ENCODE data around the gene PIEZO2.
"Not testable (repeated sequence)": the region's sequence is repeated elsewhere in the genome, so short reads cannot be mapped to it uniquely, and the experiment has no call there.

Gene PIEZO2

DNA sequence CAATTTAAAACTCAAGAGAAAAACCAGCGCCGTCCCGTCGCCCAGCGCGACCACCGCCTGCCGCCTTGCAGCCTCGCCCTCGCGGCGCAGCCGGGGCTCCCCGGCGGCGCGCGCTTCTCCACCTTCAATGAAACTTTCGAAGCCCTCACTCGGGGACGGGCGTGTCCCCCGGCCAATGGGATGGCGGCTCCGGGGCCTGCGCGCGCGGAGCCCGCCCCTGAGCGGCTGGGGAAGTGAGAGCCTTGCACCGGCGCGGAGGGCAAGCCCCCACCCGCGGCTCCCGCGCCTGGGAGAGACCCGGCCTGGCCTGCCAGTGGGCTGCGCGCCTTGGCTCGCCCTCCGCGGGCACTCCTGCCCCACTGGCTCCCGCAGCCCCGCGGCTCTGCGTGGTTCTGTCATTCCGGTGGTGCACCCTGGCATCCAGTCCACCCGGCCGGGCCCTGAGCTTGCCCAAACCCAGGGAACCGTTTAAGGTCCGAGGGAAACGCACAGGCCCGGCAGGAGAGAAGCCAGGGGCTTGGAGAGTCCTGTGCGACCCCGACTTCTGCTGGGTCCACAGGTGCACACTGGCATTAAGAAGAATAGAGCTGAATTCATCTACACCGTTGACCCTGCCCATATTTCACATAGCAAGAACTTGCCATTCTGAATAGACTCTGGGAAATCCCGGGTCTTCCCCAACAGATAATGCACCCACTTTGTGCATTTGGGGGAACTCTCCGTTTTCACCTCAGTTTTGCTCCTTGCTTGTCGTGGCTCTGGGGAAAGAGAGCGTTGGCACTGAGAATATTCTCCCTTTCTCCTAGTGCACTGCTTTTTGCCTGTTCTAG, at the start of gene PIEZO2:
TSS of gene PIEZO2 (minus strand) at position 129 of the 830 bp plus-strand sequence. CDS start 981 bp downstream, outside the sequence.
- no peak for DNase-seq (ENCODE audit: low spot score)

DNA sequence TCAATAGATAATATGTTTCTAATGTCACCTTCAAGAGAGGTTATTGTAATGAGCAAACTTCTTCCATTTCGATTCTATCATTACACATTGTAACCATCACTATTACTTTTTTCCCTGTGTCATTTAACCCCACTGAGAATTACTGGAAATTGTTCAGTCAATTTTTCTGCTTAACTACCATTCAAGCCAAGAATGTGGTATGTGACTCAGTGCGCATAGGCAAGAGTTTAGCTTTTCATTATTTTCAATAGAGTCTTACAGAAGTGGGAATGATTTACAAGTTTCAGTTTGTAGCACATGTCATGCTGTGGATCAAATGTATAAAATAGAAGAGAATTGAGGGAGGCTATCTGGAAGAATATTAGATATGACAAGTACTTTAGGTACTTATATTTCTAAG, 34.3 kb upstream of the PIEZO2 start:
- DNase-seq (ENCODE audit: low spot score), result no peak

DNA sequence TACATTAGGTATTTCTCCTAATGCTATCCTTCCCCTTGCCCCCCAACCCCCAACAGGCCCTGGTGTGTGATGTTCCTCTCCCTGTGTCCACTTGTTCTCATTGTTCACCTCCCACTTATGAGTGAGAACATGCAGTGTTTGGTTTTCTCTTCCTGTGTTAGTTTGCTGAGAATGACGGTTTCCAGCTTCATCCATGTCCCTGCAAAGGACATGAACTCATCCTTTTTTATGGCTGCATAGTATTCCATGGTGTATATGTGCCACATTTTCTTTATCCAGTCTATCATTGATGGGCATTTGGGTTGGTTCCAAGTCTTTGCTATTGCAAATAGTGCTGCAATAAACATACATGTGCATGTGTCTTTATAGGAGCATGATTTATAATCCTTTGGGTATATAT, 32.3 kb upstream of the PIEZO2 start:
- not testable (repeated sequence) for DNase-seq (ENCODE audit: low spot score)

DNA sequence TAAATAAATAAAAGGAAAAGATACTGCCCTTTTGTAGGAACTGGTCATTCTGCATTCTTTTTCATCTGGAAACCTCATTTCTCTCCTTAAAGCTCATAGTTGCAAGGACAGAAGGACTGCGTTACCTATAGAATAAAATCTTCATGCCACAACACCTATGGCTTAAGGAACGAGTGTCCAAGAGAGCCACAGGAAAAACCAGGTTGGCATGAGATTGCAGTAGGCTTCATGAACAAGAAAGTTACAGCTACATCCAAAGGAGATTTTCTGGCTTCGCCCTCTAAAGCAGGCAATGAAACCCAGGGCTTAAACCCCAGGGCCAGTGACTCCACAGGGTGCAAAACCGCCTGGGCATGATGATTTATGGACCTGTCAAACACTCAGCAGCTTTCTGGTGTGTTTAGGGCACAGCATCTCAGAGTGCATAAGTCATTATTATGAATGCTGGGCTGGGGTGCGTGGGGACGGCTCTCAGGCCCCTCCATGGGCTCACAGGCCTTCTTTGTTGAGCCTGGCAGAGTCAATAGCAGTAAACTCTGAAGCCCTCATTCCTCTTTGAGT, 30.7 kb upstream of the PIEZO2 start:
- DNase-seq (ENCODE audit: low spot score), result no peak

DNA sequence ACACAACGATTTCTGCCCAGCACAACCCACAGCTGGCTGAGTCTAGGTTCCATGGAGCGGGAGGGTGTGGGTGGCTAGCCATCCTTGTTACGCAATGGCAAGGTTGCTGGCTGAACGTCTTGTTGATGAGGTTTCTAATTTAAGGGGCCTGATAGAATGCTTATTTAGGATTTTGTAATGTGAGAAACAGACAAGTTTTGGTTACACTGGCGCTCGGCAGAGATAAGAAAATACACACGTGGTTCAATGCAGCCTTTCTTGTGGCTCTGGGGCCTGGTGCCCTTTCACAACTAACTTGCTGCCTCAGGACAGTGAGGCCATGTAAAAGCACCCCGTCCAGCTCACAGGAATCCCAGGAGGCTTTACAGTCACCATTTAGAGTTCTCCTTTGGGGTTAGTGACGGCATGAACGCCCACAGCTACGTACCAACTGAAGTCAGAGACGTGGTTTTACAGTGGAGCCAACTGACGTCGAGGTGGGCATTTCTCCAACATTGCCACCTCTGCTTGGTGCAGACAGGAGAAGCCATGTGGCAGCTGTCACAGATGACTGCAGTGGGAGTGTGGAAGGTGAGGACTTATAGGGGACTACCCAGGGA, 29.7 kb upstream of the PIEZO2 start:
- no peak for DNase-seq (ENCODE audit: low spot score)

DNA sequence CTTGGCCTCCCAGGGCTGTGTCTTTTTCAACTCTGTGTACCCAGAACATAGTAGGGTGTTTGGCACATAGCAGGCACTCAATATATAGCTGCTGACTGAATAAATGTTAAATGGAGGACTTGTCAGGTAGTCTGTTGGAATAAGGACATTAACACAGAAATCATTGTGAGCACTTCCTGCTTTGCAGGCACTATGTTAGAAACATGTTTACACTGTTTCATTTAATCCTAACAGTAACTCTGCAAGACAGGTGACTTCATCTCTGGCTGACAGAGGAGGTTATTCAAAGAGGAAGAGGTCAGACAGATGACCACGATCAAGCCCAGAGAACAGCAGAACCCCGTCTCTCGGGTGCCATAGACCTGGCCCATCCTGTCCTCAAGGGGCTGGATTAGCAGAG, 28.0 kb upstream of the PIEZO2 start:
- no peak for DNase-seq (ENCODE audit: low spot score)

DNA sequence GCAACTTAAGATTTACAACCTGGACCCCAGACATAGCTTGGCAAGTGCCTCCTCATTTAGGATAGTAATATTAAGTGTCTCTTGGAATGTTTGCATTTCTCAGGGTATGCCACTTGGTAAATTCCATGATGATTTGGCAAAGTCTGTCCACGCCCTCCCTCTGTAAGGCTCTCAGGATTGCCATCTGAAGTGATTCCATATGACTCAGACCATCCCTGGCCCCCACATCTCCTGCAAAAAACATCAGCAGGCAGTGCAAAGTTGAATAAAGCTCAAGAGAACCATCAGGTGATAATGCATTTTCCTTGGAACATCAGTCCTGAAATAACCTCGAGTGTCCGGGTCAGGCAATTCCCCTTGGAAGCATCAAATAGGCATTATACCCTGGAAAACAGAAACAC, 27.1 kb upstream of the PIEZO2 start:
- no peak for DNase-seq (ENCODE audit: low spot score)

DNA sequence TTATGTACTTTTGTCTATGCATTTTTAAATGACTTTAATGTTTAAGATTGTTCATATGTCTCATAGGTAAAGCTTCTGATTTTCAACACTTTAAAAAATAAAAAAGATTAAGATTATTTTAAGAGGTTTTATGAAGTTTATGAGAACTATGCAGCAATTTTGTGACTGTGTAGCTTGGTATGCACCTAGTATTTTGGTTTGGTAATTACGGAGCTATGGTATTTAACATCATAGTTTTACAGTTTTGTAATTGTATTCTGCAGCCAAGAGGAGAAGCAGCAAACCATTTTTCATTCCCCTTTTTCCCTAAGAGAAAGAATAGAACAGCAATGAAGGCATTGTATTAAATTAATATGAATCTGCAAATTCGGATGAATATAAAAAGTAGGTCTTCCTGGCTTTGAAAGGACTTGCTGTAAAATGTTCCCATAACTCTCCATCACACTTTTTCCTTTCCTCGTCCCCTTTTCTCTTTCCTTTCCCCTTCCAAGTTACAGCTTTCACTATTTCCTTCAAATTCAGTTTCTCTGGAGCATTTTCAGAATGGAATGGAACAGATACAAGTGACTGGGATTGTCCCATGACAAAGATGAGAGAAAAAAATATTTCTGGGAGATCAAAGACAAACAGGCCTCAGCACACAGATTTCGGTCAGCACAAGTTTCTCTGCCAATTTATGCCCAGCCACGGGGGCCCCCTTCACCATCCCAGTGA, 26.1 kb upstream of the PIEZO2 start:
- DNase-seq (ENCODE audit: low spot score), result no peak

DNA sequence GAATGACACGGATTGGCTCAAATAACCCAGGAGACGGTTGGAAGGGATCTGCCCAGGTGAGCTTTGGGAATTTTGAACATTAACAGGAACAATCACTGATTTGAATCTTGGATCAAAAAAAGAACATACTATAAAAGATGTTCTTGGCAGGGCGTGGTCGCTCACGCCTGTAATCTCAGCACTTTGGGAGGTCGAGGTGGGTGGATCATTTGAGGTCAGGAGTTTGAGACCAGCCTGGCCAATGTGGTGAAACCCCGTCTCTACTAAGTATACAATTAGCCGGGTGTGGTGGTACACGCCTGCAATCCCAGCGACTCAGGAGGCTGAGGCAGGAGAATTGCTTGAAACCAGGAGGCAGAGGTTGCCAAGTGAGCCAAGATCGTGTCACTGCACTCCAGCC, 24.8 kb upstream of the PIEZO2 start:
- not testable (repeated sequence) for DNase-seq (ENCODE audit: low spot score)

DNA sequence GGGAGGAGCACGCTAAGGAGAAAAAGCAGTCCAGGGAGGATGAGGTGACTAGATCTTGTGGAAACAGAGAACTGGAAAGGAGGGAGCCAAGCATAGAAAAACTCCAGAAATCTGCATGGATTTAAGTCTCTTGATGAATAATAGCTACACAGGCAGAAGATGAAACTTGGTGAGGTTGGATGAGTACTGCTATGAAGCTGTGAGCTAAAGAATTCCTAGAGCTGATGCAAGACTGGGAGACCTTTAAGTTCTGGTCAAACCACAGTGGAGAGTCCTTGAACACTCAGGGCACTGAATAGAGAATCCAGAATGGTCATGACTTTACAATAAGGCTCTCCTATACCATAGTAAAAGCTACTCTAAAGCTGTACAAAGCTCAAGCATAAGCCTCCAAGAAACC, 18.4 kb upstream of the PIEZO2 start:
- DNase-seq (ENCODE audit: low spot score), result no peak

DNA sequence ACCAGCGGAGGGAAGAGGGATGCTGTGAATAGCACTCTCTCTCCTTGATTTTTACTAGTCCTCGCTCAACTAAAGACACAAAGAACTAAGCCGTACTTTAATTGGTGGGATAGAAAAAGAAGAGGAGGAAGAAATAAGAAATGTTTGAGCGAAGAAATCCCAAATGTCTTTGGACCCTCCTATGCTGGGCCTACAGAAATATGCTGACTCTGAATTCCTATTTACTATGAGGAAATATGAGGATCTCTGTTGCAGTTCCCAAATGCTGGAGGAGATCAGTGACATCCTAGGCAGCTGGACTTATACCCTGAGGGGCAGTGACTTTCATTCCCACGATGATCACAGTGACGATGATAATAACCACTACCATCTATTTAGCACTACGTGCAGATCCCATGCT, 16.6 kb upstream of the PIEZO2 start:
- no peak for DNase-seq (ENCODE audit: low spot score)

DNA sequence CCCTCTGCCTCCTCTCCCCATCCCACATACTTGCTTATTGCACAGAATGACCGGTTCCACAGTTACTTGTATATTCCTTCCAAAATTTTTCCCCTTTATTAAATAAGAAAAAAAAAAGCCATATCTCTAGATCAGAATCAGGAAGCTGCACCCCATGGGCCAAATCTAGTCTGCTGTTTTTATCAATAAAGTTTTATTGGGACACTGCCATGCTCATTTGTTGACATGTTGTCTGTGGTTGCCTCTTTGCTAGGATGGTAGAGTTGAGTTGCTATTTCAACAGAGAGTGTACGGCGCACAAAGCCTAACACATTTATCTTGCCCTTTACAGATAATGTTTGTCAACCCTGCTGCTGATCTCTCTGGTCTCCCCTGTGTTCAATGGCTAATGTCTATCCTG, 15.8 kb upstream of the PIEZO2 start:
- no peak for DNase-seq (ENCODE audit: low spot score)

DNA sequence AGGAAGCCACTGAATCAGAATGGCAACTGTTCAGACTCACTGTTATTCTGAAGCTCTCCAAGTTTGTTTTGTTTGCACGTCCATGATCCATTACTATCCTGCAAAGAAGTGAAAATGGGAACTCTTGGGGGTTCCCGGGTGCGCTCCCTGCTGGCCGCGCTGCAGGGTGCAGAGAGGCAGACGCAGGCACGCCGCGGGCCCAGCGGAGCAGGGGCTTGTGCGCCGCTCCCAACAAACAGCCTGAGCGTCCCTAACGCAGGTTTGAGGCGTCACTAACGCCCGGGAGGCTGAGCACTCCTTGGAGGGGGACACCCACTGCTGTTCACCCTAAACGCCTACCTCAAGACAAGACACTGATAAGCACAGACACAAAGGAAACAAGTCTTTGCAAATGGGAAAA, 14.3 kb upstream of the PIEZO2 start:
- DNase-seq (ENCODE audit: low spot score), result no peak

DNA sequence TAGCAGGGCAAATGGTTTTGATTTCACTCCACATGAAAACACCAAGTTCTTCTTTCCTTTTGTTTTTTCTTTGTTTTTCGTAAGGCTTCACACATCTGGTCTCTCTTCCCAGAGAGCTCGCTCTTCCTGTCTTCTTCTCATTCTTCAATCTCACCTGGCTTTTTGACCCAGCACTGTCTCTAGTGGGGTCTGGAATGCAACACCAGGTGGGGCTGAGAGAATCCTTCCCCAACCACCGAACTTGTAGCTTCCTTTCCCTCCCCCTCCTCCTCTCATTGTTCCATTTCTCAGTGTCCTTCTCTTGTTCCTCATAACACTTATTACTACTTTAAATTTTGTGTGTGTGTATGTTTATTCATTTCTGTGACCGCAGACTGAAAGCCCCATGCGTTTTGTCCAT, 13.5 kb upstream of the PIEZO2 start:
- no peak for DNase-seq (ENCODE audit: low spot score)

DNA sequence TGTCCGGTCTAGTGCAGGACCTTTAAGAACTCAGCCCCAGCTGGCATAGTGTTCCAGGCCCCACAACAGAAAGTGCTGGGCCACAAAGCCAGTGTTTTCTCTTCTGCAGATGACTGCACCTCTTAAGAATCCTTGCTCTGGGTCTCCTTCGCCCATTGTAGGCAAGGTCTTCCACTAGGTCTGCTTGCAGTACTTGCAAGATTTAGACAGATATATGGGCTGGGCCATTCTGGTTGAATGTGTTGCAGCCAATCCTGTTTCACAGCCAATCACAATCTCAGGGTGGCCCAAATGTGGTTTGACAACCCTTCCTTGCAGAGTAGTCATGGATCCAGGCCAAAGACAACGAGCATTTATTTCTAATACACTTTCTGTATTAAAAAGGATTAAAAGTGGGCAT, 13.1 kb upstream of the PIEZO2 start:
- no peak for DNase-seq (ENCODE audit: low spot score)

DNA sequence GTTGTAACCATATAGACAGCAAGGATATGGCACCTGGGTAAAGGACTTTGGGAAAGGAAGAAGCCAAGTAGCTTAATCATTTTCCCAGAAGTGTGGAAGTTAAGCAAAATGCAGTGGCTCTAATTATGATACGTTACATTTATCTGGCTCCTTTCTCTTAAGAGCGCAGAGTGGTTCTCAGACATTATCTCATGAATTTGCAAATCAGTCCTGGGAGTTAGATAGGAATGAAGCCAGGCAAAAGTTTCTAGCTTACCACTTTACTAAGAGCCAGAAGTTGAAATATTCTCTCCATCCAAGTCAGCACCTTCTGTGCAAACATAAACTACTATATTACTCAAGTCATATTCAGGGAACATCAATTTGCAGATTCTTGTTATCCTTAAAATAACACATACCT, 10.9 kb upstream of the PIEZO2 start:
- DNase-seq (ENCODE audit: low spot score), result no peak

DNA sequence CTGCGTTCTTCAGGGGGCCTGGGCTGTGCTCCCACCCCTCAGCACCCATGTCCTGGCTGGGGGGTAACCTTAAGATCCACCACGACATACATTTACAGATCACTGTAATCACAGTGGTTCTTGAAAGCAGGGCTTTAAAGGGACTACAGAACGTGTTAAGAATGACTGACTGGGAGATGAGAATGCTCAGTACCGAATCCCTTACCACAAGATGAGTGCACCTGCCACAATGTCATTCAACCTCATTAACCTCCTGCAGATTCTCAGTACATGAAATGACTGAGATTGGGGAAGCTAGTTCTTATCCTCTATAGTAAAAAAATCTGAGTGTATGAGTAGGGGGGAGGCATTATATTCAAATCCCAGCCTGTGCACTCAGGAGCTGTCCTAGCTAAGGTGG, 10.5 kb upstream of the PIEZO2 start:
- no peak for DNase-seq (ENCODE audit: low spot score)

DNA sequence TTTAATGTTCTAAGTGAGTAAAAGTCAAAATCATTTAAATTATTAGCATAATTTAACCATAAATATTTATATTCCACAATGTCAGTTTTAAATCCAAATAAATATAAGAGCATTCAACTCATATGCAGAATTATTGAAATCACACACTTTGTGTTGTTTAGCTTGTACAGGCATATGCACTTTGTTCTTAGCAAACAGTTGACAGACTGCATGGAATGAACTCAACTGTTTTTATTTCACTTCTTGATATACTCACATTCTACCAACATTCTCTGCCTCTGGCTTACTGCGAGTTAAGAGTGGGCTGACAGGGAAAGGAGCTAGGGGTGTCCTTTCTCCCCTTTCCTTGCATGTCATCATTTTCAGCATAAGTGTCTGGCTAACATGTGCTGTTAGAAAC, 7.6 kb upstream of the PIEZO2 start:
- DNase-seq (ENCODE audit: low spot score), result no peak

DNA sequence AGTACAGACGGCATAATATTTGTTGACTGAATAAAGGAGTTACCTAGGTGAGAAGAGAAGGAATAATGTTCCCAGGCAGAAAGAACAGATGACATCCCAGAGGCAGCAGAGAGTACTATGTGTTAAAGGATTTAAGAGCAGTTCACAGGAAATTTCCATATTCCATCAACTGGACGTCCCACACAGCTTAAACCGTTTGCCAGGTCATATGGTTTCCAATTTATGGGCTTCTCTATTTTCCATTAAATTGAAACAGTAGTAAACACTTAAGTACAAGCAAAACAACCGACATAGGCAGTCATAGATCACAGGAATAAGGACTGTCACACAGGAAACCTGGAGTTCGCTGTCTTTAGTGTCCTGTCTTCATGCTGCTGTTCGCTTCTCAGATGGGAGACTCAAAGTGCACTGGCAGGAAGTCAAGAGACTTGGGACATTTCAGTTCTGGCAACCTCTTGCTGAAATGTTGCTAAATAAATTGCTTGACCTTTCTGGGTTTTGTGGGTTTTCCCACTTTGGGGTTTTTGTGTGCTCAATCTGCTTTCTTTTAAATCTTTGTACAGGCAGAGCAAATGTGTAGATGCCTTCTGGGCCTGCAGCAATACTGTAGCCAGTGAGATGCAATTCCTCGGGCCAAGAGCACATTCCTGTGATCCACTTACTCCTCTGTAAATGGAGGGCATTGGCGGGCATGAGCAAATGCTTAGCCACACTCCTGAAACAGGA, 5.8 kb upstream of the PIEZO2 start:
- DNase-seq (ENCODE audit: low spot score), result no peak

DNA sequence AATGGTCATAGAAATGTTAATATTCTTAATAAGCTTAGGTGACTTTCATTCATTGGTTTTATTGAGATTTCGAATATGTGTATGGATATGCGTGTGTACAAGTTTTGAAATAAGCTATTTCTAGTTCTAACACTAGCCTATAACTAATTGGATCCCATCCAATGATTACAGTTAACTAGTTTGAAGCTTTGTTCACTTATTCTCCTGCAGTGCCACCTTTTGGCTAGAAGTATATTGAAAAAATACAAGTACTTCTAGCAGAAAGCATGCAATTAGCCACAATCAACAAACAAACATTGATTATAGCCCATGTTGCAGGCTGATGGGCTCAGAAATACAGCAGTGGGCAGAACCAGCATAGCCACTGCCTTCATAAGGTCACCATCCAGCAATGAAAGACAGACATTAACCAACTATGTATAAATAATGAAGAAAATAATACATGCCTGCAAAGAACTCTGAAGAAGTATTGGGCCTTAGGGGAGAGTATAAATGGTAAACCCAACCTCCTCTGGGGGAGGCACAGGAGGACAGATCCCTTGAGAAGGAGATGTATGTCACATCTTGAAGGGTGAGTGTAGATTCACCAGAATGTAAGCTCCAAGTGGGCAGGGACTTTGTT, 5.1 kb upstream of the PIEZO2 start:
- peak; percentile 41 for DNase-seq (ENCODE audit: low spot score)

DNA sequence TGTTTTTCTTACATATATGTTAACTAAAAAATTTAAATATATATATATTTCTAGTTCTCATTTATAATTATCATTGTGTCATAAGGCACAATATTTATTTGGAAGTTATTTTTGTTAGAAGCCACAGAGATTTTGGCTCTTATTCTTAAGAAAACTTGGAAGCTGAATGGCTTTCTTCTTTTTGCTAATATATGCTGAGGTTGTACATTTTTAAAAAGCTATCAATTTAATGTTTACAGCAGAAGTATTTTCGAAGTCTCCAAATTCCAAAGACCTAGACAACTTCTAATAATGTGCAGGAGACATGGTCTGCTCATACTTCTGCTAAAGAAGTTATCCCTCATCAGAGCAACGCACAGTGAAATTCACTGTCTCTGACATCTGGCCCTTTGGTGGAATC, 3.7 kb upstream of the PIEZO2 start:
- DNase-seq (ENCODE audit: low spot score), result no peak

DNA sequence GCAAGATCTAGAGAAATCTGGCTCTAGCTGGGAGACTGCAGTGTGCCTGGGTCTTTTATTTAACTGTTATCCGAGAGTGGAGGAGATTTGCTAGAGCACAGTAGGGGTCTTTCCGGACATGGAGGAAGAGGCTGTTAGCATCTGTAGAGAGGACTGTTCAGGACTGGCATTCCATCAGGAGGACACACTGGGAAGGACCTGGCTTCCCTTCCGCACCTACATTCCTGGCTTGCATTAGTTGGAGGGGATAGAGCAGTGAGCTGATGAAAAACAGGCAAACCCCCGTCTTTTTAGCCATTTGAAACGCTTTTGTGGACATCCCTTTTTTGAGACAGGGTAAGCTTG, 874 bp upstream of the PIEZO2 start:
- no peak for DNase-seq (ENCODE audit: low spot score)

Data from hematopoietic multipotent progenitor cell treated with erythropoietin and hydrocortisone succinate and interleukin-3 and kit ligand, for 15 days (in vitro differentiated cells).